ENCODE measurements around the gene PDE6B. TPM values are rescaled to one million over a fixed set of nuclear protein-coding genes. Genes with fewer than 3 reads are reported as not detected.

Gene PDE6B
- total RNA-seq, 1 donor from 2014 or later, result 5.5 TPM

DNA sequence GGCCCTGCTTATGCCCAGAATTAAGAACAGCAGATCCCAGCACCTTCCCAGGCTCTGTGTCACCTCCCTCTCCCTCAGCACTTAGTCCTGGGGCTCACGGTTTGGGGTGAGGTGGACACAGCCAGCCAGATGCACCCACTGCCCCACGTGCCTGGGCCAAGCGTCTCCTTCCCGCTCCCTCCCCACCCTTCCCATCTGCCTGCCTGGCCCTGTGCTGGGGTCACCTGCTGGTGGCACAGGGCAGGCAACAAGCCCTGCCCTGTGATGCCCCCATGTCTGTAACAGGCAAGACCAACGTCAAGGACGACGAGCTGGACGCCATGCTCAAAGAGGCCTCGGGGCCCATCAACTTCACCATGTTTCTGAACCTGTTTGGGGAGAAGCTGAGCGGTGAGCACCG, 54.3 kb downstream of the PDE6B start:
- TF ChIP-seq, protein P1, sequence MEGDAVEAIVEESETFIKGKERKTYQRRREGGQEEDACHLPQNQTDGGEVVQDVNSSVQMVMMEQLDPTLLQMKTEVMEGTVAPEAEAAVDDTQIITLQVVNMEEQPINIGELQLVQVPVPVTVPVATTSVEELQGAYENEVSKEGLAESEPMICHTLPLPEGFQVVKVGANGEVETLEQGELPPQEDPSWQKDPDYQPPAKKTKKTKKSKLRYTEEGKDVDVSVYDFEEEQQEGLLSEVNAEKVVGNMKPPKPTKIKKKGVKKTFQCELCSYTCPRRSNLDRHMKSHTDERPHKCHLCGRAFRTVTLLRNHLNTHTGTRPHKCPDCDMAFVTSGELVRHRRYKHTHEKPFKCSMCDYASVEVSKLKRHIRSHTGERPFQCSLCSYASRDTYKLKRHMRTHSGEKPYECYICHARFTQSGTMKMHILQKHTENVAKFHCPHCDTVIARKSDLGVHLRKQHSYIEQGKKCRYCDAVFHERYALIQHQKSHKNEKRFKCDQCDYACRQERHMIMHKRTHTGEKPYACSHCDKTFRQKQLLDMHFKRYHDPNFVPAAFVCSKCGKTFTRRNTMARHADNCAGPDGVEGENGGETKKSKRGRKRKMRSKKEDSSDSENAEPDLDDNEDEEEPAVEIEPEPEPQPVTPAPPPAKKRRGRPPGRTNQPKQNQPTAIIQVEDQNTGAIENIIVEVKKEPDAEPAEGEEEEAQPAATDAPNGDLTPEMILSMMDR (IDR thresholded peaks at IDR 0.05), result no peak
- Histone ChIP-seq H3K27me3 (ENCODE audit: low read depth) (no peaks in the 10 kb centered on the region), H3K27ac (no peak overlapping the region), H3K9me3 (no peaks in the 10 kb centered on the region), H3K36me3 (no peaks in the 10 kb centered on the region), H3K4me3 (no peak overlapping the region), H3K4me1 (peaks cover 39% of the 10 kb centered on the region)
- DNase-seq, result no peak
- ATAC-seq, result no peak
- intact Hi-C loops (cut with DNase I), result no loop called here

DNA sequence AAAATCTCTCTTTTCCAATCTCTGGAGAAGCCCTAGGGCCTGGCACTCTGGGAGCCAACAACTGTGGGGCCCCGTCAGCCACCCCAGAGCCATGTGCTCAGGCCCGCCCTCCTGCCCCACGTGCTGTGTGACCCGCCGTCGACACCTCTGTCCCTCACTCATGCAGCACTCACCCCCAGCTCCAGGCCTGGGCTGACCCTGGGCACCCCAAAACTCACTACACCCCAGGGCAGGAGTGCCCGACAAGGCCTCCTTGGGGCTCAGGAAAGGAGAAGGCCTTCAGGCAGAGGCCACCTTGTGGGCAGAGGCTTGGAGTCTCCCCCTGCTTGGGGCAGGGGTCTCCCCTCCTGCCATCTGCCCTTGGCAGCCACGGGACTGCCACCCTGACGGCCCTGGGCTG, 54.7 kb downstream of the PDE6B start:
- ATAC-seq (no peak), DNase-seq (peak; percentile 42)
- no peaks in the 10 kb centered on the region for H3K9me3 ChIP-seq
- H3K4me1 ChIP-seq, result peaks cover 36% of the 10 kb centered on the region
- intact Hi-C loops (cut with DNase I), result no loop called here
- no peaks in the 10 kb centered on the region for H3K36me3 ChIP-seq
- H3K4me3 ChIP-seq, result no peak overlapping the region
- H3K27me3 ChIP-seq (ENCODE audit: low read depth), result no peaks in the 10 kb centered on the region
- peak overlapping the region; percentile 41 for H3K27ac ChIP-seq
- TF ChIP-seq, protein P1 (IDR thresholded peaks at IDR 0.05), result no peak

DNA sequence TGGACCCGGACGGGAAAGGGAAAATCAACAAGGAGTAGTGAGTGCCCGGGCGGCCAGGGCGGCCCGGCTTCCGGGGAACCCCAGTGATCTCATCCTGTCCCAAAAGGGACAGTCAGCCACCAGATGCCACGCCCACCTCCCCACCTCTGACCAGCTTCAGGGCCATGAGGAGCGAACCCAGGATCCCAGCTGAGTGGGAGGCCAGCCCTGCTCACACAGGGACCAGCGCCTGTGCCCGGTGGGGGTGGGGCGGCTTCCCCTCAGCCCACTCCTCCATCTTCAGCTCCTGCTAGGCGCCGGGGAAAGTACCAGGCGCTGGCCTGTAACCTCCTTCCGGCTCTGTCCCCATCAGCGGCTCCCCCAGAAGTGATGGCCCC, 55.2 kb downstream of the PDE6B start:
- ATAC-seq (peak; percentile 0 to 4), DNase-seq (no peak)
- no peaks in the 10 kb centered on the region for H3K27me3 ChIP-seq (ENCODE audit: low read depth)
- intact Hi-C loops (cut with DNase I), result no loop called here
- H3K4me1 ChIP-seq, result peaks cover 32% of the 10 kb centered on the region
- H3K27ac ChIP-seq, result peak overlapping the region; percentile 41
- H3K4me3 ChIP-seq, result peak overlapping the region; percentile 67
- no peaks in the 10 kb centered on the region for H3K36me3 ChIP-seq
- no peaks in the 10 kb centered on the region for H3K9me3 ChIP-seq
- TF ChIP-seq, protein P1 (IDR thresholded peaks at IDR 0.05), result no peak

DNA sequence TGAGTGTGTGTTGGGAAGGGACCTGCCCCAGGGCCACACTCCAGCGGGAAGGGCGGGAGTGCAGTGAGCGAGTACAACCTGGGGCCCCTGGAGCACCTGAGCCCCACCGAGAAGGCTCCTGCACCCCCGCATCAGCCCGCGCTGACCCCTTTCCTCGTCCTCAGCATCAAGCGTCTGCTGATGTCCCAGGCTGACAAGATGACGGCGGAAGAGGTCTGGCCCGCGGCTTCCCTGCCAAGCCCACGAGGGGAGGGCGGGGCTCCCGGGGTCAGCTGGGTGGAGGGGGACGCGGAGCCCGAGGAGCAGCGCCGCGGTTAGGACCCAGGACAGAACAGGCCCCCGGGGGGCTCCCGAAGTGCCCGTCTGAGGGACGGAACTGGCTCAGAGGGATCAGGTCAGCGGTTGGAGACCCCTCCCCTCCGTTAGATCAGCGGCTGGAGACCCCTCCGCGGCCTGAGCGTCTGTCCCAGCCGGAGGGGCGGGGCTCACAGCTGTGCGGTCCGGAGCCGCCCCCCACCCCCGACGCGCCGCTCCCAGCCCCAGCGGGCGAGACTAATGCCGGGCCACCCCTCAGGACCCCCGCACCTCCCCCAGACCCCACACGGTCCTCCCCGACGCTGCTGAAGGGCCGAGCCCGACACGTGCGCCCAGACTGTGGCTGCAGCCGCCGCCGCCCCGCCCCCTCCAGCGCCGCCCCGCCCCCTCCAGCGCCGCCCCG, 55.7 kb downstream of the PDE6B start:
- H3K27me3 ChIP-seq (ENCODE audit: low read depth), result no peaks in the 10 kb centered on the region
- H3K27ac ChIP-seq, result peak overlapping the region; percentile 41
- DNase-seq (peak; percentile 81), ATAC-seq (peak; percentile 53 to 65)
- peaks cover 26% of the 10 kb centered on the region for H3K4me1 ChIP-seq
- H3K9me3 ChIP-seq, result no peaks in the 10 kb centered on the region
- intact Hi-C loops (cut with DNase I), result no loop called here
- H3K36me3 ChIP-seq, result no peaks in the 10 kb centered on the region
- peak overlapping the region; percentile 67 for H3K4me3 ChIP-seq
- TF ChIP-seq, protein P1 (IDR thresholded peaks at IDR 0.05), result no peak

DNA sequence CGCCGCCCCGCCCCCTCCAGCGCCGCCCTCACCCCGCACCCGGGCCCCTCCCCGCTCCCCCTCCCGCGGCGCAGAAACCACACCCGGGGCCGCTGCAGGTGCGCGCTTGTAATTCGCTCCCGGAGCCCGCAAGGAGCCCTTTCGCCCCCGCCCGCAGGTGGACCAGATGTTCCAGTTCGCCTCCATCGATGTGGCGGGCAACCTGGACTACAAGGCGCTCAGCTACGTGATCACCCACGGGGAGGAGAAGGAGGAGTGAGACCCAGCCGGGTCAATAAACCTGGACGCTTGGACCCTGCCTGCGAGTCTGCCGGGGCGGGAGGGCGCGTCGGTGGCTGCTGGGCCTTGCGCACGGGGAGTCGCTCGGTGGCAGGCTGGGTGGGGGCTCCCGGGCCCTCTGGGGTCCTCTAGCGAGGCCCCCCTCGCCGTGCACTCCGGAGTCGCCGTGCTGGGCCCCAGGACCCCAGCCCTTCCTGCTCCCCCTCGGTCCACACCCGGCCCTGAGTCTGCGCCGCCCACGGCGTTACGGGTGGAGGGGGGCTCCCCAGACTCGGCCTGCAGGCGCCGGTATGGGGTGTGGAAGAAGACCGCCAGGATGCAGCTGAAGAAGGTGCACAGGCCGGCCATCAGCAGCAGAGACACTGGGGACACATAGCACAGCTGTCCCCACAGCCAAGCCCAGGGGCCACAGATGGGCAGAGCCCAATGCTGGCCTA, 56.5 kb downstream of the PDE6B start:
- peak; percentile 31 to 44 for ATAC-seq
- intact Hi-C loops (cut with DNase I), result no loop called here
- H3K27me3 ChIP-seq (ENCODE audit: low read depth), result no peaks in the 10 kb centered on the region
- H3K27ac ChIP-seq, result no peak overlapping the region
- peak overlapping the region; percentile 33 for H3K4me3 ChIP-seq
- DNase-seq, result peak; percentile 80
- TF ChIP-seq, protein P1 (IDR thresholded peaks at IDR 0.05), result no peak
- H3K9me3 ChIP-seq, result no peaks in the 10 kb centered on the region
- H3K4me1 ChIP-seq, result peaks cover 28% of the 10 kb centered on the region
- no peaks in the 10 kb centered on the region for H3K36me3 ChIP-seq

All from lower lobe of right lung (tissue), 2 donors.